PC-3 (cell line): ENCODE results near the gene PLAC8L1.

Experiments used
- EZH2 ChIP-seq: fragments of 300-600 bp; sonication (generic); IDR thresholded peaks from one replicate; pipeline ENCODE4 v1.6.1; 2017; ENCODE audit warnings: antibody characterized with exemption, mild to moderate bottlenecking, low read length; ENCODE audit not compliant: unreplicated experiment
- EZH2phosphoT487 ChIP-seq: fragments of 300-600 bp; sonication (generic); IDR thresholded peaks from 2 replicates; pipeline ENCODE4 v1.6.1; 2018; ENCODE audit warnings: mild to moderate bottlenecking, antibody characterized with exemption, low read length, borderline replicate concordance
- TF ChIP-seq, protein P1 (sequence below): fragments of 300-600 bp; sonication (generic); conservative IDR thresholded peaks from 2 replicates; pipeline ENCODE4 v1.5.1; 2017; ENCODE audit warnings: antibody characterized with exemption, low read depth, mild to moderate bottlenecking, low read length

DNA sequence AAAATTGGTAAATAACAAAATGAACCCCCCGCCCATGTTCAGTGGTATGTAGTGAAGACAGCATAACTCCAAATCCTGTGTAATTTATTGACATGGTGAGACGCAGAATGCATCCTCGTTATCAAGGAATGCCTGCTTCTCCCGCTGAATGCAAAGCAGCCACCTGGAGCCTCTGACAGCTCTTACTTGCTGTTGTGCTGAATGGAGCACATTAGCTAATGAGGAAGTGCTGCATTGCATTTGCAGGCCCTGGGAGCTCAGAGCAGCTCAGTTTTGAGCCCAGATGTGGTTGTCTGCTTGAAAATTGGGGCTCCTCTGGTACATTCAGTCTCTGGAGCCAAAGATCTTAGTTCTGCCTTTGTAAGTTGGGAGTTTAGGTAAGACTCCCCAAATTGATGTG lies 28.9 kb downstream of the PLAC8L1 start:
- TF ChIP-seq, protein P1, sequence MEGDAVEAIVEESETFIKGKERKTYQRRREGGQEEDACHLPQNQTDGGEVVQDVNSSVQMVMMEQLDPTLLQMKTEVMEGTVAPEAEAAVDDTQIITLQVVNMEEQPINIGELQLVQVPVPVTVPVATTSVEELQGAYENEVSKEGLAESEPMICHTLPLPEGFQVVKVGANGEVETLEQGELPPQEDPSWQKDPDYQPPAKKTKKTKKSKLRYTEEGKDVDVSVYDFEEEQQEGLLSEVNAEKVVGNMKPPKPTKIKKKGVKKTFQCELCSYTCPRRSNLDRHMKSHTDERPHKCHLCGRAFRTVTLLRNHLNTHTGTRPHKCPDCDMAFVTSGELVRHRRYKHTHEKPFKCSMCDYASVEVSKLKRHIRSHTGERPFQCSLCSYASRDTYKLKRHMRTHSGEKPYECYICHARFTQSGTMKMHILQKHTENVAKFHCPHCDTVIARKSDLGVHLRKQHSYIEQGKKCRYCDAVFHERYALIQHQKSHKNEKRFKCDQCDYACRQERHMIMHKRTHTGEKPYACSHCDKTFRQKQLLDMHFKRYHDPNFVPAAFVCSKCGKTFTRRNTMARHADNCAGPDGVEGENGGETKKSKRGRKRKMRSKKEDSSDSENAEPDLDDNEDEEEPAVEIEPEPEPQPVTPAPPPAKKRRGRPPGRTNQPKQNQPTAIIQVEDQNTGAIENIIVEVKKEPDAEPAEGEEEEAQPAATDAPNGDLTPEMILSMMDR = no peak
- no peak for TF ChIP-seq EZH2
- no peak for TF ChIP-seq EZH2phosphoT487
